ENCODE results near the gene PET100.

- no peak for TF ChIP-seq POLR2A (IDR thresholded peaks at IDR 0.05)
- TF ChIP-seq, protein P1, sequence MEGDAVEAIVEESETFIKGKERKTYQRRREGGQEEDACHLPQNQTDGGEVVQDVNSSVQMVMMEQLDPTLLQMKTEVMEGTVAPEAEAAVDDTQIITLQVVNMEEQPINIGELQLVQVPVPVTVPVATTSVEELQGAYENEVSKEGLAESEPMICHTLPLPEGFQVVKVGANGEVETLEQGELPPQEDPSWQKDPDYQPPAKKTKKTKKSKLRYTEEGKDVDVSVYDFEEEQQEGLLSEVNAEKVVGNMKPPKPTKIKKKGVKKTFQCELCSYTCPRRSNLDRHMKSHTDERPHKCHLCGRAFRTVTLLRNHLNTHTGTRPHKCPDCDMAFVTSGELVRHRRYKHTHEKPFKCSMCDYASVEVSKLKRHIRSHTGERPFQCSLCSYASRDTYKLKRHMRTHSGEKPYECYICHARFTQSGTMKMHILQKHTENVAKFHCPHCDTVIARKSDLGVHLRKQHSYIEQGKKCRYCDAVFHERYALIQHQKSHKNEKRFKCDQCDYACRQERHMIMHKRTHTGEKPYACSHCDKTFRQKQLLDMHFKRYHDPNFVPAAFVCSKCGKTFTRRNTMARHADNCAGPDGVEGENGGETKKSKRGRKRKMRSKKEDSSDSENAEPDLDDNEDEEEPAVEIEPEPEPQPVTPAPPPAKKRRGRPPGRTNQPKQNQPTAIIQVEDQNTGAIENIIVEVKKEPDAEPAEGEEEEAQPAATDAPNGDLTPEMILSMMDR (IDR thresholded peaks at IDR 0.05) = no peak
These were observed 9.3 kb downstream of the PET100 start for GRCh38 chr19:7638802-7639465.
